ENCODE results near the gene ZNF205.
"Not testable (repeated sequence)": the region's sequence is repeated elsewhere in the genome, so short reads cannot be mapped to it uniquely, and the experiment has no call there.

Gene ZNF205

DNA sequence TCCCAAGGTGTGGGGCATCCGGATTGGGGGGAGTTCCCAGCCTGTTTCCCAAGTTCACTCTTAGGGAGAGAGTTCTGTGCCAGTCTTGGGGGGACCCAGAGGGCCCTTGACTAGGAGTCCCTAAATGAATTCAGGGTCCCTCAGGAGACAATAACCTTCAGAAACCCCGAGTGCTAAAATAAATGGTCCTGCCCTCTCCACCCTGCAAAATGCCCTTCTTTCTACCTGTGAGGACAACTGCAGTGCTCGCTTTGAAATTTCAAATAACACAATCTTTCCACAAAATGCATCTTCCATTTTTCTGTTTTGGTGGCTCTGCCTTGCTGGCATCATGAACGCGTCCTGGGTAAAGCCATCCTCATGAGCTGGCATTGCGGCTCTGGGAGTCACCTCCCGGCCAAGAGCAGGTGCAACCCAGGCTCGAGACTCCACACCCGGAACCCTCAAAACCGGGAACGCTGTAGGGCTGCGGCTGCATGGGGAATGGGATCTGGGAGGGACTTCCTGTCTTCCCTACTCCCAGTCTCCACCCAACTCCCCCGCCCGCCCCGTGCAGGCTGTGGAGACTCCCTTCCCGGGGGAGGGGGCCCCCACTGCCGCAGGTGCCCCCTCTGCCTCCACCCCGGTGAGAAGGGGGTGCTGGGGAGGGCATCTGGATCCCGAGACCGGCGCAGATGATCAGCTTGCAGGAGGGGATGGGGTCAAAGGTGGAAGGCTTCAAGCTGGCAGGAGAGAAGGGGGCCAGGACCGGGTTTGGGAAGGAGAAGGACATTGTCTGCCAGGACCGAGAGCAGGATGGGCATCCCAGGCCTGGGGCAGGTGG lies at the start of gene ZNF205:
ZNF205 (plus strand) TSS at position 529 of the 823 bp plus-strand sequence. CDS start 845 bp downstream, outside the sequence.
- no peak for DNase-seq (ENCODE audit: low read depth, low spot score)

DNA sequence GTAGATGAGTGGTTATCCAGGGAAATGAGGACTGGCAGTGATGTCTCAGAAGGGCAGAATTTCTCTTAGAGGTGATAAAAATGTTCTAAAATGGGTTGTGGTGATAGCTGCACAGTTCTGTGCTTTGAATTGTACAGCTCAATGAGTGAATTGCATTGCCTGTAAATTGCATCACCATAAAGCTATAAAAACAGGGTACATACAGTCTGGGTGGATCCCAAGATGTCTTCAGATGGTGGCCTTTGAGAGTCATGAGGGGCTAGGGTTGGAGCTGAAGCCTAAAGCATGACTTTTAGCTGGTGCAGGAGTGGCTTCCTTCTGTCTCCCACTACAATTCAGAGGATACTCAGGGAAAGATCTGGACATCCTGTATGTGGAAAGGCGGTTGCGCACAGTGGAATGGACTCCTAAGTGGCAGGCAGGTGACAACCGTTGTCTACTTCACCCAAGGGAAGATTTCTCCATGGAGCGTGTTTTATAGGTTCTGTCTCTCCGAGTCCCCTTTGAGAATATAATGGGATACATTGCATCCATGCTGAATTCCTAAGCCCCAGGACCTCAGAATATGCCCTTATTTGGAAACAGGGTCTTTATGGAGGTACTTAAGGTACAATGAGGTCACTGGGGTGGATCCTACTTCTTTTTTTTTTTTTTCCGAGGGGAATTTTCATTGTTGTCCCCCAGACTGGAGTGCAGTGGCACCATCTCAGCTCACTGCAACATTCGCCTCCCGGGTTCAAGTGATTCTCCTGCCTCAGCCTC lies 48.6 kb upstream of the ZNF205 start:
- no peak for DNase-seq (ENCODE audit: low read depth, low spot score)

DNA sequence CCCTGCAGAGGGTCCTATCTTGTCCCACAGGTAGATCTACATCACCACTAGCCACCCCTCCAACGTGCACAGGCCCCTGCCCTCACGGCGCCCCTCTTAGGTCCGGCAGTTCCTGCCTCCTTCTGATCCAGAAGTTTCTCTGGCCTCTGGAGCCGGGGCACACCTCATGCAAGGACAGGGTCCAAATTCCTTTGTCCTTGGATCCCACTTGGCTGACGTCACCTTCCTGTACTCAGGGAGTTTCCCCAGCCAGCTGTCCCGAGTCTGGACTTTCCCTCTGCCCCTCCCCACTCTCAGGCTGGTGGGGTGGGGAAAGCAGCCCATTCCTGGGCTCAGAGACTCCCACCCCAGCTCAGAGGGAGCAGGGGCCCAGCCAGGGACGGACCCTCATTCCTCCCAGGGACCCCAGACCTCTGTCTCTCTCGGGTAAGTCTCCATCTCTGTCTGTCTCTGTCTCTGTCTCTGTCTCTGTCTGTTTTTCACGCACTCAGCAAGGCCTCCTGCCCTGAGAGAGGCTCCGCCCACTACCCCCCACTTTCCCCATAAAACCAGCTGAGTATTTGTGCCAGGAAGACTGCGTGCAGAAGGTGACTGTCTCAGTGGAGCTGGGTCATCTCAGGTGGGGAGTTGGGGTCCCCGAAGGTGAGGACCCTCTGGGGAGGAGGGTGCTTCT lies 47.2 kb upstream of the ZNF205 start, which contains the start of gene IL32:
IL32 (plus strand) TSS at position 572 of the 673 bp plus-strand sequence. CDS start 172 bp downstream, outside the sequence.
- peak; percentile 43 for DNase-seq (ENCODE audit: low read depth, low spot score)

DNA sequence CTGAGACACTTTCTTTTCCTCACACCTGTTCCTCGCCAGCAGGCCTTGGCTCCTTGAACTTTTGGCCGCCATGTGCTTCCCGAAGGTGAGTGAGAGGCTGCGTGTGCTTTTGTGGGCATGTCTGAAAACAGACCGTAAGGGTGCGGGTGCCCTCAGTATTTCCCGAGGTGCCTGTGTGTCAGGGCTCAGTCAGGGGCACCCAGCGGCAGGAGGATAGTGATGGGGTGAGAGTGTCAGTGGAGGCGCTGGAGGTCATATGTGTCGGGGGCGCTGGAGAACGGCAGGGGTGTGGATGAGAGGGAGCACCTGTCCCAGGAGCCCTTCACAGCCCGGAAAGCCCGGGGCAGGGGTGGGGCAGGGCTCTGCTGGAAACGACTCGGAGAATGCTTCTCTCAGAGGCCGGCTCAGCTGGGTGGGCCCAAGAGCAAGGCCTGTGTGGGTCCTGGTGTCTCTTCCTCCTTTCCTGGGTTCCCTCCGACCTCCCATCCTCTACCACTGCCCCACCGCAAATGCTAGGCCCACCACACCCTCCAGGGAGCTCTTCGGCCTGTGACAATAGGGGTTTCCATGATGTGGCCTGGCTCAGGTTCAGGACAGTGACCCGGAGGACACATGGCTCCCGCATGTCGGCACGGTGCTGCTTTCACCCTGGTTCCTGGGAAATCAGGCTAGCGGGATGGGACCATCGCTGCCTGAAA lies 46.5 kb upstream of the ZNF205 start:
- no peak for DNase-seq (ENCODE audit: low read depth, low spot score)

DNA sequence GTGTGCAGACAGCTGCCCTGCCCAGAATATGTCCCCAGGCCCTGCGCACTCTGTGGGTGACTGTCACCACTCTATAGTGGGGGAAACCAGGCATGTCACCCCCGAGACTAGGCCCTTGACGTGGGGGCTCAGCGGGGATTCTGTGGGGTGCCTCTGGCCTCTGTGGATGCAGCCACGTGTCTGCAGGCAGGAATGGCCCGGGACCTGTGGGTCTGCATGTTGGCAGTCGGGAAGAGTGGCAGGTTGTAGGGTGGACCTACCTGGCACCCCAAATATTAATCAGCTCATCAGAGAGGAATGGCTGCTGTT lies 46.0 kb upstream of the ZNF205 start:
- no peak for DNase-seq (ENCODE audit: low read depth, low spot score)

DNA sequence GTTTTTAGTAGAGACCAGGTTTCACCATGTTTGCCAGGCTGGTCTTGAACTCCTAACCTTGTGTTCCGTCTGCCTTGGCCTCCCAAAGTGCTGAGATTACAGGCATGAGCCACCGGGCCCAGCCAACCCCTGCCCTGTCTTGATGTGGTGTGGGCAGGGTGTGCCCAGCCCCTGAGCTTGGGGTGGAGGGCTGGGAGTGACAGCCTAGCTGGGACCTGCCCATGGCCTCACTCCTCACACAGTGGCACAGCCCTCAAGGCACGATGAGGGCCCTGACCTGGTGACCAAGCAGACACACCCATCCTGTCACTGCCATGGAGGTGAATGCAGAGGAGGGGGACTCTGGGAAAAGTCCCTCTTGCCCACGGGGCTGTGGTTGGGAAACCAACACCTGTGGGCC lies 43.9 kb upstream of the ZNF205 start:
- DNase-seq (ENCODE audit: low read depth, low spot score), result no peak

DNA sequence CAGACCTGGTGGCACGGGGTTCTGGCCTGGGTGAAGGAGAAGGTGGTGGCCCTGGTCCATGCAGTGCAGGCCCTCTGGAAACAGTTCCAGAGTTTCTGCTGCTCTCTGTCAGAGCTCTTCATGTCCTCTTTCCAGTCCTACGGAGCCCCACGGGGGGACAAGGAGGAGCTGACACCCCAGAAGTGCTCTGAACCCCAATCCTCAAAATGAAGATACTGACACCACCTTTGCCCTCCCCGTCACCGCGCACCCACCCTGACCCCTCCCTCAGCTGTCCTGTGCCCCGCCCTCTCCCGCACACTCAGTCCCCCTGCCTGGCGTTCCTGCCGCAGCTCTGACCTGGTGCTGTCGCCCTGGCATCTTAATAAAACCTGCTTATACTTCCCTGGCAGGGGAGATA lies 43.2 kb upstream of the ZNF205 start:
- not testable (repeated sequence) for DNase-seq (ENCODE audit: low read depth, low spot score)

DNA sequence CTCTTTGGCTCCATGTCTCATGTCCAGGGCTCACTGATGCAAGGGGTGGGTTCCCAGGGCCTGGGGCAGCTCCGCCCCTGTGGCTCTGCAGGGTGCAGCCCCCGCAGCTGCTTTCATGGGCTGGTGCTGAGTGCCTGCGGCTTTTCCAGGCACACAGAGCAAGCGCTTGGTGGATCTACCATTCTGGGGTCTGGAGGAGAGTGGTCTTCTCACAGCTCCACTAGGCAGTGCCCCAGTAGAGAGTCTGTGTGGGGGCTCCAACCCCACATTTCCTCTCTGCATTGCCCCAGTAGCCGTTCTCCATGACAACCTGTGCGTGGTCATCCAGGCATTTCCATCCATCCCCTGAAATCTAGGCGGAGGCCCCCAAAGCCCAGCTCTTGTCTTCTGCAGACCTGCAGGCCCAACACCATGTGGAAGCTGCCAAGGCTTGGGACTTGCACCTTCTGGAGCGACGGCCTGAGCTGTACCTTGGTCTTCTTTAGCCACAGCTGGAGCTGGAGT lies 41.7 kb upstream of the ZNF205 start:
- no peak for DNase-seq (ENCODE audit: low read depth, low spot score)

DNA sequence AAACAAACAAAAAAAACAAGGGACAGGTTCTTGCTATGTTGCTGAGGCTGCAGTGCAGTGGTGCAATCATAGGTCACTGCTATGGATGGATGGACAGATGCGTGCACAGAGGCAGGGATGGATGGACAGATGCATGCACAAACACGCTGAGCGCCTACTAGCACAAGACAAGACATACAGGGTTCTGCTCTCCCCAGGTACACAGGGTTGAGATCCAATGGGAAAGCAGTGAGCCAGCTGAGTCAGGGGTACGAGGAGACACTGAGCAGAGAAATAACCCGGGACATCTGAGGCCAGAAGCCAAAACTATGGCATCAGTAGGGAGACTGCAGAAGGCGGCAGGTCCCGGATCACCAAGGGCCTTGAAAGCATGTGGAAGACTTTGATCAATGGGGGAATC lies 40.7 kb upstream of the ZNF205 start:
- DNase-seq (ENCODE audit: low read depth, low spot score), result no peak

DNA sequence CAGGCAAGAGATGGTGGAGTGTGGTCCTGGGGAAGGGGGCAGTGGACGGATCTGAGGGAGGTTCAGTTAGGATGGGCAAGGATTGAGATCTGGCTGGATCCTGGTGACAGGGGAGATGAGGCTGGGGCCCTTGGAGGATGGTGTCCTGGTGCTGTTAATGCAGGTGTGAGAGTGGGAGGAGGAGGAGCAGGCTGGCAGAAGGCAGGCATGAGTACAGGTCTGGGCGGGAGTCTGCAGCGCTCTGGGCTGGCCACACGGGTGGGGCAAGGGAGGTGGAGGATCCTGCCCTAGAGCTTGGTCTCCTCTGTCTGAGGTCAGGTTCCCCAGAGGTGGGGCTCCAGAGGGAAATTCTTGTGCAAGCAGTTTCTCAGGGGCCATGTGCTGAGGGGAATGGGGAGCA lies 40.2 kb upstream of the ZNF205 start:
- DNase-seq (ENCODE audit: low read depth, low spot score), result not testable (repeated sequence)

DNA sequence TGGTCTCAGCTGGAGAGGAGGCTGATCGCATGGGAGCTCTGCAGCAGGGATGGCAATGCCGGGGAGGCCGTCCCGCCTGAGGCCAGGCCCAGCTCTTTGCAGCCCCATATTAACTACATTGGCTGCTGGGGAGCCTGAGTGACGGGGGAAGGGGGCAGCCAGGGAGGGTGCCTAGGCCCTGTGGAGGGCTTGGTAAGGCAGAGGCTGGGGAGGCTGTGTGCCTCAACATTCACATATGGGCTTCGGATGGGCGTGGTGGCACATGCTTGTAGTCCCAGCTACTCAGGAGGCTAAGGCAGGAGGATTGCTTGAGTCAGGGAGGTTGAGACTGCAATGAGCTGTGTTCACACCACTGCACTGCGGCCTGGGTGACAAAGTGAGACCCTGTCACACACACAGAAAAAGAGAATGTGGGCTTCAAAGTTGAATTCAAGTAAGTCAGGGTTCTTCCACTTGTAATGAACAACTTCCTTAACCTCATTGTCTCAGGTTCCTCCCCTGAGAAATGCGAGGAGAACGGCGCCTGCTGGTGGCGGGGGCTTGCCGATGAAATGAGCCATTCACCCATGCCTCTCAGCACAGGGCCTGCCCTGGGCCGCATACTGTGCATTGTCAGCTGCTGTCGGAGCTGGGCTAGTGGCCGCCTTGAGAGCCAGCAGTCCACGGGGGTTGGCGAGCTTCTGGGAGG lies 39.7 kb upstream of the ZNF205 start:
- DNase-seq (ENCODE audit: low read depth, low spot score), result not testable (repeated sequence)

DNA sequence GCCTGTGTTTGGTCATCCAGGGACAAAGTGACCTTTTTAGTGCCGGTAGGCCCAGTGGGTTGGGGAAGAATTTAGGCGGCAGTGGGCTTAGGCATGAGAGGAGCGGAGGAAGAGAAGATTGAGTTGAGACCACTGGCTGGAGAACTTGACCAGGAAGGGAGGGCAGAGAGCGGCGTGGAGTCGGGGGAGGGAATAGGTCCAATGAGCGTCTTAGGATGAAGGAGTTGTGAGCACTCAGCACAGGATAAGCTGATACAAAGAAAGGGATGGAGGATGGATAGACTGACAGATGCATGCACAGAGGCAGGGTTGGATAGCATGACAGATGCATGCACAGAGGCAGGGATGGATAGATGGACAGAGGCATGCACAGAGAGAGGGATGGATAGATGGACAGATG lies 38.9 kb upstream of the ZNF205 start:
- DNase-seq (ENCODE audit: low read depth, low spot score), result no peak

DNA sequence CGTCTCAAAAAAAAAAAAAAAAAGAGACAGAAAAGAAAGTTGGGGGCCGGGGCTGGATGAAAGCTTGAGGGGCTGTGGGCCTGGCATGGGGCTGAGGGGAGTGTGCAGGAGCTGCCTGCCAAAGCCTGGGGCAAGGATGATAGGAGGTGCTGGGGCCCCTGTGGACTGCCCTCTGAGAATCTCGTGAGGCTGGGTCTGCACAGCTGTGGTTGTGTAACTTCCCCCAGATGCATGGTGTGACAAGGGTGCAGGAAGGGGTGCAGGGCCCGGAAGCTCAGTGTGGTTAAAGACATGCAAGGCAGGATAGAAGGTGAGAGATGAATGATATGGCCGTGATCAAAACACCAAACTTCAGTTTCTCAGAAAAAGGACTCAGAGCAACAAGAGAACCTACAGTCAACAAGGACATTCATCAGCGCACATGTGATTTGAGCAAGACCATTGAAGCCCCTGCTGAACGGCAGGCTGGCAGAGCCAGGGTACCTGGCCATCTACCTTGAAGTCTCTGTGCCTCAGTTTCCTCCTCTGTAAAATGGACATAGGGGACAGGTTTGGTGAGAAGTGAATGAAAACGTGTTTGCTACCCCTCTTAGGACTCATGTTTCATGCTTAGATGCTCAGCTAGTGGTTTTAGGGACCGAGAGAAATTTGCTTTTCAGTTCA lies 37.4 kb upstream of the ZNF205 start:
- DNase-seq (ENCODE audit: low read depth, low spot score), result peak; percentile 40

DNA sequence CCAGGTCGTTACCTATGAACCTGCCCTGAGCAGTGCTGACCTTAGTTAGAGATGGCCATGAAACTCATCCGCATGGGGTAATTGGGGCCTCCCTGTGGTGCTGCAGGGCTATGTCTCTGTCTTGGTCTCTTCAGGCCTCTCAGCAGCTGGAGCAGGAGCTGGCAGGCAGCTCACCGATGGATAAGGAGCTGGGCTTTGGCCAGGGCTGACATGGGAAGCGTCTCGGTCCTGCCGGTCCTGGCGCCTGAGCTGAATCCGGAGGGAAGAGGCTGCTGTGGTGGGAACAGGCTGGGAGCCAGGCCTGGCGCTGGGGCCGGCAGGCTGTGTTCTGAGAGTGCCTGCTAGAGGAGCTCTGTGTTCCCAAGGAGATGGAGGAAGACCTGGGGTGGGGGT lies 36.9 kb upstream of the ZNF205 start:
- DNase-seq (ENCODE audit: low read depth, low spot score), result no peak

DNA sequence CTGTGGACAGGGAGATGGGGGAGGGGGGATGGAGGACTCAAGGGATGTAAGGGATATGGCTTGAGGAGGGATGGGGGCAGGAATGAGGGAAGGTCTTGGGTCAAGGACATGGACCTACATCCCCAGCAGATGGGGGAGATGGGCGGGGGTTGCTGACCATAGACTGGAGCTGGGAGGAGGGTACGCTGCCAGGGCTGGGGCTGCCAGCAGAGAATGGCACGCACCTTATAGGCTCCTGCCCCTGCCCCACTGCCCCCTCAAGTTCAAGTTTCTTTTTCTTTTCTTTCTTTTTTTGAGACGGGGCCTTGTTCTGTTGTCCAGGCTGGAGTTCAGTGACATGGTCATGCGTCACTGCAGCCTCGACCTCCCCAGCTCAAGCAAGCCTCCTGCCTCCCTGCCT lies 36.4 kb upstream of the ZNF205 start:
- DNase-seq (ENCODE audit: low read depth, low spot score), result not testable (repeated sequence)

DNA sequence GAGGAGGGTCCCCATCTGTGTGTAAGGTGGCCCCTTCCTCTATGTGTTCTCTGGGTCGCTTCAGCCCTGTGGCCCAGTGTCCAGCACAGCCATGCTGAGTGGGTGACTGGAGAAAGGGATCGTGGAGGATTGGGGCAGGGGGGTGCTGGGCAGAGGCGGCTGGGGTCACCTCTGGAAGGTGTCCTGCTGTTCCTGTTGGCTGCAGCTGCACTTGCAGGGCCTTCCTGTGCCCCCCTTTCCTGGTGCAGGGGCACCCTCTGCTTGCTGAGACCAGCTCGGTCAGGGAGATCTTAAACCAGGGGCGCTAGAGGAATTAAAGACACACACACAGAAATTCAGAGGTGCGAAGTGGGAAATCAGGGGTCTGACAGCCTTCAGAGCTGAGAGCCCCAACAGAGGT lies 35.8 kb upstream of the ZNF205 start:
- DNase-seq (ENCODE audit: low read depth, low spot score), result no peak

DNA sequence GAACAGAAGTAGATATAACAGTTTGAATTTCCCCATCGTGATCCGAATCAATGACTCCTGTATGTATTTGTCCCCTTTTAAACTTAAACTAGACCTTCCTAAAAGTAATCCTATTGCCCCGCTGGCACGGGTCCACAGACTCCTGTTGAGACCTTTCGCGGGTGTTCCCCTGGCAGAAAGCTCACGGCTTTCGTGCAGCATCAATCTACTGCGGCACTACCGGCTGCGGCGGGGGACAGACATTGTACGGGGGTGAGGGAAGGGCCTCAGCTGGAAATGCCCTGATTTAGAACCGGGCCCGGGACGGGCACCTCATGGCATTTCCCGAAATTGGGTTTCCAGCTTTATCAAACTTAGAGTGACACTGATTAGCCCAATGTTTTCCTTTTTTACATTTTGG lies 32.4 kb upstream of the ZNF205 start:
- no peak for DNase-seq (ENCODE audit: low read depth, low spot score)

DNA sequence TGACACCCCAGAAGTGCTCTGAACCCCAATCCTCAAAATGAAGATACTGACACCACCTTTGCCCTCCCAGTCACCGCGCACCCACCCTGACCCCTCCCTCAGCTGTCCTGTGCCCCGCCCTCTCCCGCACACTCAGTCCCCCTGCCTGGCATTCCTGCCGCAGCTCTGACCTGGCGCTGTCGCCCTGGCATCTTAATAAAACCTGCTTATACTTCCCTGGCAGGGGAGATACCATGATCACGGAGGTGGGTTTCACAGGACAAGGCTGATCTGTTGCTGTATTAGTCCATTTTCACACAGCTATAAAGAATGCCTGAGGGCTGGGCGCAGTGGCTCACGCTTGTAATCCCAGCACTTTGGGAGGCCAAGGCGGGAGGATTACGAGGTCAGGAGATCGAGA lies 30.4 kb upstream of the ZNF205 start:
- DNase-seq (ENCODE audit: low read depth, low spot score), result not testable (repeated sequence)

DNA sequence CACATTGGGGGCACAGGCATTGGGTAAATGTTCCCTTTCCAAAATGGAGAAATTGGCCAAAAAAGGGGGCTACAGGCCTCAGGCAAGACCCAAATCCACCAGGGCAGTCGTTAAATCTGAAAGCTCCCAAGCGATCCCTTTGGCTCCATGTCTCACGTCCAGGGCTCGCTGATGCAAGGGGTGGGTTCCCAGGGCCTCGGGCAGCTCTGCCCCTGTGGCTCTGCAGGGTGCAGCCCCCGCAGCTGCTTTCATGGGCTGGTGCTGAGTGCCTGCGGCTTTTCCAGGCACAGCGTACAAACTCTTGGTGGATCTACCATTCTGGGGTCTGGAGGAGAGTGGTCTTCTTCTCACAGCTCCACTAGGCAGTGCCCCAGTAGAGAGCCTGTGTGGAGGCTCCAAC lies 29.0 kb upstream of the ZNF205 start:
- DNase-seq (ENCODE audit: low read depth, low spot score), result not testable (repeated sequence)

DNA sequence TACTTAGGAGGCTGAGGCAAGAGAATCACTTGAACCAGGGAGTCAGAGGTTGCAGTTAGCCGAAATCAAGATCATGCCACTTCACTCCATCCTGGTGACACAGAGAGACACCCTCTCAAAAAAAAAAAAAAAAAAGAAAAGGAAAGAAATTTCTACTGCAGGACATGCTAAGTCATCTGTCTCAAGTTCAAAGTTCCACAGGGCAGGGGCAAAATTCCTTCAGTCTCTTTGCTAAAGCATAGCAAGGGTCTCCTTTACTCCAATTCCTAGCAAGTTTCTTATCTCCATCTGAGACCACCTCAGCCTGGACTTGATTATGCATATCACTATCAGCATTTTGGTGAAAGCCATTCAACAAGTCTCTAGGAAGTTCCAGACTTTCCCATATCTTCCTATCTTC lies 27.9 kb upstream of the ZNF205 start:
- DNase-seq (ENCODE audit: low read depth, low spot score), result no peak
